ENCODE measurements around the gene PSMB7.

PSMB7 gene

DNA sequence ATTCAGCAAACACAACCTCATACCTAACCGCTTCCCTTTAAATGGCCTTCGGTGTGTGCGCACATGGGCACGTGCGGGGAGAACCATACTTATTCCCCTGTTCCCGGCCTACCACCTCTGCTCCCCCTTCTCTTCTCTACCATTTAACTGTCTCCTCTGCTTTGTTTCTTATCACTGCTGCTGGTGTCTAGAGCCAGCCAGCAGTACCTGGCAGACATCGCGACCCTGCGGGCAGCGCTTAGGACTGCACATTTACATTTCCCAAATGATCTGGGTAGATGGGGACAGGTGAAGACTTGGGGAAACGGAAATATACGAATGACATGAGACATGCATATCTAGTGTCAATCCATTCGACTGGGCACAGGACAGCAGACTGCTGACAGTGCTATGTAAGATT is 56.6 kb downstream of the PSMB7 start:
- in situ Hi-C loops (cut with MboI; ENCODE audit: low sequenced_read_pairs) = no loop called here

DNA sequence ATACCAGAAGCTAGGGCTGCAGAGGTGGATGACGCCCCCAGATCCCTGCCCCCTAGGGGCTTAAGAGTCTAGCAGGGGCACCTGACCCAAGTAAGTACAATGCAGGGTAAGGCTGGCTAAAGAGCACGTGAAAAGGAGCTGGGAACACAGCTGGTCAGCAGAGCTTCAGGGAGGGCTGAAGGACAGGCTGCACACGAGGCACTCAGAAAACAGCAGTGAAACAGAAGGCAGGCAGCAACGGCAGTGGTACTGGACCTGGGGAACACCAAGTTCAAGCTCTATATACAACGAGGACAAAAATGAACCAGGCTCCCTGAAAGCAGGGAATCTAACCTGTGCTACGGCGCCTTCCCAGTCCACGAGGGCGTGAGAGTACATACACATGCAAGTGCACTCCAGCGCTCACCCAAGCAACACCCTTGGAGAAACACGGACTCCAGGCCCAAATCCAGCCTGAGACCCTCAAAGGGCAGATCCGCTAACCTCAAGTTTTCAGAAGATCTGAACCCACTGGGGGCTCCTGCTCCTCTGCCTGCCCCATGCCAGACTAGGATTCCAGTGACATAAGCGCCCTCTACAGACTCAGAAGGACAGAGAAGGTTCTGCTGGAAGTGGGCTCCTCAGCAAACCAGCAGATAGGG is 57.4 kb downstream of the PSMB7 start:
- in situ Hi-C loops (cut with MboI; ENCODE audit: low sequenced_read_pairs) = no loop called here

DNA sequence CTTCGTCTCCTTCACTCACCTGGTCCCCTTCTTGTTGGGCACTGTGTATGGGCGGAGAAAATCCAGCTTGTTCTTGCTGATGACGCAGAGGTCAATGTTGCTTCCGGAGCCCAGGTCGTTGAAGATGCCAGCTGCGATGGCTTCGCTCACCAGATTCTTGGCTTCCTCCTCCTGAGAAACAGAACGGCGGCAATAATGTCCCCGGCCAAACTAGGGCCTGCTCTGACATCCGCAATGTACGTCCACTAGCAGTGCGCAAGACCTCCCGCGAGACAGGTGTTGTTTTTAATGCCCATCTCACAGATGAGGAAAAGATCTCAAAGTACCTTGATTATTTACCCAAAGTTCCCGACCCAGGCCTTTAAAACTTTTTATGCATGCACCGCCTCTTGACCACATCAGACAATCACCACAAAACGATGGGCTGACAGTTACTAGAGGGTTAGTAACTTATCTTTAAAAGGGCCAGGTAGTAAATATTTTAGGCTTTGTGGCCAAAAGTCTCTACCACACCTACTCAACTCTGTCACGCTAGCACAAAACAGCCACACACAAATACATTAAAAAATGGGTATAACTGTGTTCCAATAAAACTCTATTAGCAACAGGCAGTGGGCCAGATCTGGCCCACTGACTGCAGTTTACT is 58.4 kb downstream of the PSMB7 start:
- in situ Hi-C loops (cut with MboI; ENCODE audit: low sequenced_read_pairs) = no loop called here

DNA sequence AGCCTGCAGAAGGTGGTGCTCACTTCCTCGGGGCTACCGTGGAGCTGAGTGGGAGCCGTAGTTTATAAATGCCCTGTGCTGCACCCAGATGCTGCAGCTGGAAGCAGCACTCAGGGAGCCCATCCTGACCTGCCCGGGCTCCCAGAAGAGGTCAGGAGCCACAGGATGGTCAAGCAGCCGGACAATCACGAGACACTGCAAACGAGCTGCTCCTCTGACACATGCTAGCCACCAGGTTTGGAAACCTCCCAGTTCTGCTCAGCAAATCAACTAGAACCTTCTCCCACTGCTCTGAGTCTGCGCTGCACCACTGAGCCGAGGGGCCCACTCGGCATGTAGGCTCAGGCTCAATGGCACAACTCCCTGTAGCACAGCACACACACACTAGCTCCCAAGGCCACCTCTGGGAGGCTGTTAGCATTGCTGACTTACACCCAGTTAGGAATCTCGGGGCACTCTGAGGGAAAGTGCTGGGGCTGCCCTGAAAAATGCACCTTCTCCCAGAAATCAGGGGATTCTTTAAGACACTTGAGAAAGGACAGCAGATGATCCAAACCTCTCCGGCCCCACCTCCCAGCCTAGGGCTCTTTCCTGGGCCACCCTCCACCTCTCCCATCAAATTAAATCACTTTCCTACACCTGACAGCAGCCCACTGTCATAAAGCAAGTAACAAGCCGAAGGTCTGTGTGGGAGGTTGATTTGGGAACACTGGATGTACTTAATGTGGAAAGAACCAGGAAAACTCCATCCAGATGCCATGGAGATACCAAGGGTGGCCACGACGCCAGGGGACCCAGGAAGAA is 59.1 kb downstream of the PSMB7 start:
- in situ Hi-C loops (cut with MboI; ENCODE audit: low sequenced_read_pairs) = no loop called here

DNA sequence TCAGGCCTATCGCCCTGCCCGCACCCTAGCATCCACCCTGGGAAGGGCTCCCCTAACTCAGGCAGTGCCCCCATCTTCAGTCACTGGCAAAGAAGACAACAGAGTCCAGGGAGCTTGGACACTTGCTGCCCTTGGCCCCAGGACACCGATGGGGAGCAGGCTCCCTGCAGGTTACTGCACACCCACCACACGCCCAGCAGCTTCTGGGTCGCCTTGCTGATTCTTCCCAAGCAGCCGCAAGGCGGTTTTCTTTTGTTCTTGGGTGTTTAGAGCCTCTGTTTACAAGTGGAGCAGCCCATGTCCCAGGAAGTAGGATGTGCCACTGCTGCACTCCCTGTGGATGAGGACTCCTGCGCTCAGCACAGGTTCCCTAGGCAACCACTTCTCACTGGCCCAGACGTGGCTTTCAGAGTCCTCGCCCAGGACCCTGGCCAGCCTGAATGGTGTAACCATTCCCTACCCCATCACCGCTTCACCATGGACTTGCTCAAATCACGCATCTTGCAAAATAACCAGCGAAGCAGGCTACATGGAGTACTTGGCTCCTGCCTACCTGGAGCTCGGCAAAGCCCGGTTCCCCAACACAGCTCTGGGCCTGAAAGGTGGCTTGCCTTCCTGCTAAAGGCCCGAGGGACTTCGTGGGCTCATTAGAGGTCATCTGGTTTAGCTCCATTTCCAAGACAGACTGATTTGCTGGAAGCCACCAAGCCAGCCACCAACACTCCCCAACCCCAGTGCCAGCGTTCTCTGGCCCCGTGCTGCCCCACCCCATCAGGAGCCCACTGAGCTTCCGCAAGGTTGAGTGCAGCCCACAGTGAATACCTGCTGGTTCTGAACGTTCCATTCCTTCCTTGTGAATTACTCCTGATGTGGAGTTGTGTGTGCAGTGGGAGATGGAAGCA is 60.0 kb downstream of the PSMB7 start:
- in situ Hi-C loops (cut with MboI; ENCODE audit: low sequenced_read_pairs) = no loop called here

DNA sequence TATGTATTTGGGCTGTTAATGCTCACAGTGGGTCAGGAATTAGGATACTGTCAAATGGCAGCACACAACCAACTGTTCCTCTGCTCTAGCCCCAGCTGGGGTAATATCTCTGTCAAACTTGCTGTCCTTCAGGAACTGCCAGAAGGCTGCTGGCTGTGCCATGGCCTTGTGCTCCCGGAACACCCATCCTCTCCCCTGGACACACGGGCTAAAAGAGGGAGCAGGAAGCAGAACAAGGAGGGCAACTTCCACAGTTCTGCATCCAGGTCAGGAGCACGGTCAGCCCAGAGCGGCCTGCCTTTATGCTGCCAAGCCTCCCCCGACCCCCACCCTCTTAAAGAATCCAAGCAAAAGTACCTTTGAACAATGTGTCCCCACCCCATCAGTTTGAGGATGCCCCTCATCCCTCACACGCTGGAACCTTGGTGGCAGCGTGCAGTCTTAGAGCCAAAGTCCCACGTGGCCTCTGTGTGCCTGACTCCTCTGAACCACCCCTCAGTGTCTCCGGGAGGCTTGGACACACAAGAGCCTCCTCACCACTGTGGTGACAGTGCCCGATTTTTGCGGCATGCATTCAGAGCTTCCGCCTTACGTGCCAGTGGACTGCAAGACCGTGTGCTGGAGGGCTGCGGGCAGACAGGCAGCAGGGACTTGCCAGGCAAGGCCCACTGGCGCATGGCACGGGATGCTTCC is 60.8 kb downstream of the PSMB7 start:
- in situ Hi-C loops (cut with MboI; ENCODE audit: low sequenced_read_pairs) = no loop called here

DNA sequence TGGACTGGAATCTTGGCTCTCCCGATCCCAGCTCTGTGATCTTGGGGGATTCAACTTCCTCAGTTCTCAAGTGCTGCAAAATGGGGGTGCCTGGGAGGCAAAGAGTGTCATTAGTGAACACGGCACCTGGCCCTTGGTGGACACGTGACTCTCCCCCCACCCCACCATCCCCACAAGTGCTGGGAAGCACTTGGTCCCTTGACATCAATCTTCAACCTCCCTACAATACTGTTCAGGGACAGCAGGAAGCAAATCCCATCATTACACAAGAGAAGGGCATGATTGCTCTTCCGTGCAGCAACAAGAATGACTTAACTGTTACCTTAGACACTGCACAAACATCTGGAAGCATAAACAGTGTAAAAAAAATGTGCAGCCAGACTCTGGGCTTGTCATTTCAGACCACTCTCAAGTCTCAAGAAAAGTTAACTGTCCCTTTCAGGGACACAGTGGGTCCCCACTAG is 61.4 kb downstream of the PSMB7 start:
- in situ Hi-C loops (cut with MboI; ENCODE audit: low sequenced_read_pairs) = no loop called here

DNA sequence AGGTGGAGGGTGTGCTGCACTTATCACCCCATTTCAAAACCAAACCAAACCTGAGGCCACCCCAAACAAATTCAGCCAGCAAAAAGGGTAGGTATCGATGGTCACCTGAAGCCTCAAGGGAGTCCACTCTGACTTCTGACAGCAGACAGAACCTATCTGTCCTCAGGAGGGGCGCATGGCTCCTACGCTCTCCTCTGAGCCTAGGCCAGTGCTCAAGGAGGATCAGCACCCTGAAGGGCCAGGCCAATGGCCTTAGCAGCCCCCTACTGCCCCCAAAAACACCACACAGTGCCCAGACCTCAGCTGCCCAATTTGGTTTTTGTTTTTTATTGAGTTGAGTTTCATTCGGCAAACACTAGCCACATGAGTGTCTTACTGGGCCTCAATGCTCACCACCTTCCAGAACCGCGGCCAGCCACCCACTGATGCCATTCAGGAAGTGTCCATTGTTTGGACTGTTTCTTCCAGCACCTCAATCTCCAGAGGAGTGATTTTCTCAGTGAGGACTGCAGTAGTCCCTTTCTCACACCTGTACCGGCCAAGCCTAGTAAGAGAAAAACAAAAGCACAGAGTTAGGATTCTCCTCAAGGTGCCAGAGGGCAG is 62.0 kb downstream of the PSMB7 start:
- in situ Hi-C loops (cut with MboI; ENCODE audit: low sequenced_read_pairs) = no loop called here

DNA sequence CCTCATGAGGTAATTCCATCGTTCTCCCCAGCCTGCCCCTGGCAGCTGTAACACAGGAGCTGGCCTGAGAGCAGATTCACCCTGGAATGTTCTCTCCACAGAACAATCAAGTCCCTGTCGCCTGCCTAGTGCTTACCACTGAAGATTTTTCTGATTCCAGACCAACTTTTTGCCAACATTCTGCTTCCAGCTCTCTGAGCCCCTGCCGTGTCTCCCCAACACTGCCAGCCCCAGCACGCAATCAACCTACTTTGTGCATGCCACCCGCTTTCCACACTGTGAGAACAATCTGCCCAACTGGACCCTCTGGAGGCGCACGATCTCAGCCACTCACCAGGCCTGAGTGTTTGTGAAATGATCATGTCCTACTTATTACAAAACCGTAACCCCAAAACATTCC is 62.6 kb downstream of the PSMB7 start:
- in situ Hi-C loops (cut with MboI; ENCODE audit: low sequenced_read_pairs) = no loop called here

DNA sequence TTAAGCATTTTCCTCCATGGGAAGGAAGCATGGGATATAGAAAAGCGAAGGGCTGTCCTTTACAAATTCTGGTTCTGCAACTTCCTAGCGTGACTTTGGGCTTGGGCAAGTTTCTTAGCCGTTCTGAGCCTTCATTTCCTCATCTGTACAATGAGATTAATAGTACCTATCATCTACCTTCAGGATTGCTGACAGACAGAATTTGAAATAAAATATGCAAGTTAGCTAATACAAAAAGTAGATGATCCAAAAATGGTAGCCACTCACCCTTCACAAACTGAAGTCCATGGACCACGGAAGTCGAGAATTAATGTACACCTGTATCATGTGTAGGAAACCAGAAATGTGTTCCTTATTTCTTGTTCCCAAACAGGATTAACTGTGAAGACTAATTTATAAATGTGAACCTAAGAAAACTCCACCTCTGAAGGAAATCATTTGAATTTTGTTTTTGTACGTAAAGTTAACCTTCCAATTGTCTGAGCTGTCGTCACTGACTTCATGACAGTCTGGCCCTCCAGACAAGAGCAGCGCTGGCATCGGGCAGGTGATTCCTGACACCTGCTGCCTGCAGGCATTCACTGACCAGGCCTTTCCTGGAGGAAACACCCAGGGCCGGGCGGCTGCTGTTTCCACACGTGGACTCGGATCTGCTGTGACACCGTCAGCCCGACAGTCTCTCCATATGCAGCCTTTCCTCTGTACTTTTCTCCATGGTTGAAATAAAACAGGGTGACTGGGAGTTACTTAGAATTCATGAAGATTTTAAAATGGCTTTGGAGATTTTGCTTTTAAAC is 63.4 kb downstream of the PSMB7 start:
- in situ Hi-C loops (cut with MboI; ENCODE audit: low sequenced_read_pairs) = no loop called here

DNA sequence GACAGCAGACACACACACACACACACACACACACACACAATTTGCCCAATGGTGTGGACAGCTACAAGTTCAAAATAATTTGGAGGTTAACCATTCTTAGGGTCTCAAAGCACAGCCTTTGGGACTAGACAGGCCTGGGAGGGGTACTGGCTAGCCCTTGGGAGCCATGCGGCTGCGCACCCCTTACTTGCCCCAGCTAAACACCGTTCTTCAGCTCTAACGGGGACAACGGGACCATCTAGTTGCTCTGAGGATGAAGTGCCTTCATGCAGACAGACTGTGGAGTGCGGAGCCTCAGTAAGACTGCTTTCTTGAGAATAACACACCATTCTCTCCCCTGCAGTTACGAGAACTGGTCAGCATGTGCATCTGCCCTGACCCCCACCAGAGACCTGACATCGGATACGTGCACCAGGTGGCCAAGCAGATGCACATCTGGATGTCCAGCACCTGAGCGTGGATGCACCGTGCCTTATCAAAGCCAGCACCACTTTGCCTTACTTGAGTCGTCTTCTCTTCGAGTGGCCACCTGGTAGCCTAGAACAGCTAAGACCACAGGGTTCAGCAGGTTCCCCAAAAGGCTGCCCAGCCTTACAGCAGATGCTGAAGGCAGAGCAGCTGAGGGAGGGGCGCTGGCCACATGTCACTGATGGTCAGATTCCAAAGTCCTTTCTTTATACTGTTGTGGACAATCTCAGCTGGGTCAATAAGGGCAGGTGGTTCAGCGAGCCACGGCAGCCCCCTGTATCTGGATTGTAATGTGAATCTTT is 64.6 kb downstream of the PSMB7 start:
- in situ Hi-C loops (cut with MboI; ENCODE audit: low sequenced_read_pairs) = no loop called here

DNA sequence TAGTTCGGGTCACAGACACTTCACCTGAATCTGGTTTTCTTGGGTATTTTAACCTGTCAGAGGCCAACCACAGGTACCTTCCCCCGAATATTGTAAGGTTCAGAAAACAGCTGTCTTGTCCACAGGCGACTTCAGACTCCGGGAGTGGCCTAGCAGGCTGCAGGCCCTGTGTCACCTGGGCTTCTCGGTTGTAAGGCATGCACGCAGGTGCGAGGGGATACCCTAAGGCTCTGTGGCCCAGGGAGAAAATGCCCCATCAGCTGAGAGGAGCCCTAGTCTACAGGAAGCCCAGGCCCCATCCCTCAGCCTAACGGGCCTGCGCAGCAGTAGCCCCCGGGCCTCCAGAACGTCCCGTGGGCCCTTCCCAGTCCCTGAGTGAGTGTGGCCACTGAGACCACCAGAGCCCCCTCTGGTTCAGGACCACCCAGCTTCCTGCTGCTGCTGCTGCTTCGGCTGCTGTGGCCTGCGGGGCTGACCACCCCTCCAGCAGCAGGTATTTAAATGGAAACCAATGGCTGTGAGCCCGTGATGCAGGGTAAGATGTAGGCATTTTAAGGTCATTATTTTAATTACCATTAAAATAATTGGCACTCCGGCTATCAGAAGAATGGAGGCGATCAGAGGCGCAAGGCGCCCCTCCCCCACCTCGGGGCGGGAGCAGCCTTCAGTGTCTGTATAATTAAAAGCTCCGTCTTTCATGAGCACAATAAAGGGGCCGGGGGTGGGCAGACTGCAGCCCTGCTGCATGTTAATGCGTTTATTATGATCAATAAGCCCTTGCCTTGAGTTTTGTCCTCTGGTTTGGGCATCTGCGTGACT is 65.4 kb downstream of the PSMB7 start:
- in situ Hi-C loops (cut with MboI; ENCODE audit: low sequenced_read_pairs) = no loop called here

DNA sequence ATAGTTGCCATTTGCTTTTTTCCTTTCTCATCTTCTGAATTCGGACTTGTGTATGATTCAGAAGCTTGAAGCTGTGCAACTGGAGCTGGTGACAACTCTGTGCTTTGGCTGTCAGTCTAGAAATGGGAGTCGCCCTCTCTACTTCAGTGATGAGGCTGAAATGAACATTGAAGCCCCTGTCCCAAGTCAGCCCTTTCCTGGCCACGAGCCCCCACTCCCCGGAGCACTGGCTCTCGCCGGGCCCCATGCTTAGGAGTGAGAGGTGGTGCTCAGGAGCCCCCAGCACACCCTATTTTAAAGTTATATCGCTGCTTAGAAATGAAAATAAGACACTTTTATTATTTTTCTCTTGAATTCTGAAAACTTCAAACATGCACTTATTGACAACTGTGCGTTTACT is 66.0 kb downstream of the PSMB7 start:
- in situ Hi-C loops (cut with MboI; ENCODE audit: low sequenced_read_pairs) = no loop called here

DNA sequence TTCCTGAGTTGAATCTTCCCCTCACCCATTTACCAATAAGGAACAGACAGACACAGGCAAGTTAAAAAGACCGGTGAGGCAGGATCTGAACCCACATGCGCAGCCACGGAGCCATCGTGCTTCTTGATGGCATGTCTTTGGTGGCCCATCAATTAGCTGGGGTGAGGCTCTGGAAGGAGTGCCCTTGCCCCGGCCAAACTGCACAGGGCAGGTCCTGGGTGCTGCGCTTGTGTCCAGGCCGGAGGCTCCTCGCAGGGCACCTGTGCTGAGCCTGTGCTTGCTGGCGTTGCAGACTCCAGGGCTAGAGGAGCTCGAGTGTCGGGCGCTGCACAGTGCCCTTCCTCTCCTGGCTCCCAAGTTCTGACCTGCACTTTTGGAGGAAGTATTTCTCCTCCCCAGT is 66.4 kb downstream of the PSMB7 start:
- in situ Hi-C loops (cut with MboI; ENCODE audit: low sequenced_read_pairs) = no loop called here

DNA sequence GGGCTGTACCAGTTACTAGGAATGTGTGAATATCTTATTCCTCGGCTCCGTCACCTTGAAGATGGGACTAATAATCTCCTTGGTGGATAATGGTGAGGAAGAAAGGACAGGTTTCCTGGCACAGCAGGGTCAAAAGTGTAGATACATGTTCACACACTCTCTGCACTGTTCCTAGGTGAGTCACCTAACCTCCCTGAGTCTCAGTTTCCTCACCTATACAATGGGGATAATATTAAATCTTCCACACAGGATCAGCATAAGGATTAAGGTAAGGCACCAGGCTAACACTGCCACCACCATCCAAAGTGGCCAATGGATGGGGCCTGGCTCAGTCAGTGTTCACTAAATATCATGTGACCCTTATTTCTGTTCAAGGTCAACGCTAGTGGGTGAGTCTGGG is 66.9 kb downstream of the PSMB7 start:
- in situ Hi-C loops (cut with MboI; ENCODE audit: low sequenced_read_pairs) = no loop called here

DNA sequence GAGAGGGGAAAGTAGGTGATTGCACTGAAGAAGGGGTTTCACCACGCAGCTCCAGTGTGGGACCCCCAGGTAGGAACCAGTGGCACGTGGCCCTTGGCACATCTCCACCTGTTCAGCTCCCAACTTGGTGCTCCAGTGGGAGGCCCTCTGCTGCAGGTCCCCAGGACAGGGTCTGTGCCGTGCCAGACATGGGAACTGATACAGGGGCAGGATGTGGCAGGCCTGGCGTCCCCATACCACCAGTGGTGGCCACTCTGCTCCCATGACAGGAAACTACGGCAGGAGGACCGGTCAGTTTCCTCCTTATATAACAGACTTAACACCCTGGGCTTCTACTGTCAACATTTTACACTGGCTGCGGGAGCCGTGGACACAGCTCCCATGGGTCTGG is 67.3 kb downstream of the PSMB7 start:
- in situ Hi-C loops (cut with MboI; ENCODE audit: low sequenced_read_pairs) = no loop called here

DNA sequence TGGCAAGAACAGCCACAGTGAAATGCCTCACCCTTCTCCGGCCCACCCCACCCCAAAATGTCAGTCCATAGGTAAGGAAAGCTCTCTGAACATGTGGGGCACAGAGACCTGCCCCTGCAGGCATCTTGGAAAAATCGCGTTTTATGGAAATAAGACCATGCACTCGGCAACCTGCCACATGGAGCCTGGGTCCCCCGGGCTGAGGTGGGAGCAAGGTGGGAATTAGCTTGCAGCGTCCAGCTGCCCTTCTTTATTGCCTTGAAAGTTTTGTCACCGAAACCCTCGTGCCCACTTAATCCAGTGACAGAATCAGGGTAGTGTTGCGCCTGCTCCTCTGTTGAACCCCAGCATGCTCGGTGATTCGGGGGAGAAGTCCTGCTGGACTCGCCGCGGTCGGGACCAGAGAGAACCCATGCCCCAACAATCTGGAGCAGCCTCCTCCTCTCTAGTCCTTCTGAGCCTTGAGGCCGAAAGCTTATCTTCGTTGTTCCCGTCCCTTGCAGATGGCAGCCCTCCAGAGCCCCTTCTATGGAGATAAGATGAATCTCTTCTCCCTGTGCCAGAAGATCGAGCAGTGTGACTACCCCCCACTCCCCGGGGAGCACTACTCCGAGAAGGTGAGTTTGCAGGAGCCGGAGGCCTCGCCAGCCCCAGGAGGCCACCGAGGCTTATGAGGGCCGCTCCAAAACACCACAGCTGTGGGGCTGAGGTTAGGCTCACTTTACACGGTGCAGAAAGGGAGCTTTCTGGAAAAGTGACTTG is 67.9 kb downstream of the PSMB7 start:
- in situ Hi-C loops (cut with MboI; ENCODE audit: low sequenced_read_pairs) = no loop called here
